OCI-M2 (cell line): ENCODE data around the gene KCNH3.
"Not testable (repeated sequence)": the region's sequence is repeated elsewhere in the genome, so short reads cannot be mapped to it uniquely, and the experiment has no call there.

Experiments
- DNase-seq: peaks from one replicate; lab custom pipeline; 2025; ENCODE audit not compliant: unreplicated experiment; lab: John Stamatoyannopoulos, UW

KCNH3 gene

GRCh38 chr12:49525942-49526341, 12.9 kb upstream of the KCNH3 start:
- no peak for DNase-seq

- DNase-seq = no peak
These were observed 11.3 kb upstream of the KCNH3 start for GRCh38 chr12:49527361-49528130.

- DNase-seq = no peak
These were observed 9.4 kb upstream of the KCNH3 start for GRCh38 chr12:49529414-49529813.

GRCh38 chr12:49531745-49532144, 7.1 kb upstream of the KCNH3 start:
- DNase-seq = no peak

GRCh38 chr12:49533331-49533730, 5.5 kb upstream of the KCNH3 start:
- no peak for DNase-seq

- not testable (repeated sequence) for DNase-seq
These were observed 4.7 kb upstream of the KCNH3 start for GRCh38 chr12:49534122-49534521.

- DNase-seq = no peak
These were observed 4.0 kb upstream of the KCNH3 start for GRCh38 chr12:49534731-49535278.

- no peak for DNase-seq
These were observed 2.8 kb upstream of the KCNH3 start for GRCh38 chr12:49535921-49536525.

- DNase-seq = no peak
These were observed 2.2 kb upstream of the KCNH3 start for GRCh38 chr12:49536526-49537071.

- no peak for DNase-seq
These were observed 1.5 kb upstream of the KCNH3 start for GRCh38 chr12:49537231-49537751.

- DNase-seq = no peak
These were observed 899 bp upstream of the KCNH3 start for GRCh38 chr12:49537752-49538509.

- DNase-seq = no peak
These were observed 787 bp downstream of the KCNH3 start for GRCh38 chr12:49539406-49540228.

- no peak for DNase-seq
These were observed 1.7 kb downstream of the KCNH3 start for GRCh38 chr12:49540229-49541139.

GRCh38 chr12:49541140-49541861, 2.5 kb downstream of the KCNH3 start:
- no peak for DNase-seq

- no peak for DNase-seq
These were observed 3.2 kb downstream of the KCNH3 start for GRCh38 chr12:49541911-49542505.

- no peak for DNase-seq
These were observed 3.8 kb downstream of the KCNH3 start for GRCh38 chr12:49542592-49543160.

GRCh38 chr12:49543221-49543913, 4.5 kb downstream of the KCNH3 start:
- DNase-seq = no peak
